ENCODE measurements around the gene TRIM28.
A peak's percentile ranks its signal among the peaks of the same experiment; 100 is the strongest.

Gene TRIM28

DNA sequence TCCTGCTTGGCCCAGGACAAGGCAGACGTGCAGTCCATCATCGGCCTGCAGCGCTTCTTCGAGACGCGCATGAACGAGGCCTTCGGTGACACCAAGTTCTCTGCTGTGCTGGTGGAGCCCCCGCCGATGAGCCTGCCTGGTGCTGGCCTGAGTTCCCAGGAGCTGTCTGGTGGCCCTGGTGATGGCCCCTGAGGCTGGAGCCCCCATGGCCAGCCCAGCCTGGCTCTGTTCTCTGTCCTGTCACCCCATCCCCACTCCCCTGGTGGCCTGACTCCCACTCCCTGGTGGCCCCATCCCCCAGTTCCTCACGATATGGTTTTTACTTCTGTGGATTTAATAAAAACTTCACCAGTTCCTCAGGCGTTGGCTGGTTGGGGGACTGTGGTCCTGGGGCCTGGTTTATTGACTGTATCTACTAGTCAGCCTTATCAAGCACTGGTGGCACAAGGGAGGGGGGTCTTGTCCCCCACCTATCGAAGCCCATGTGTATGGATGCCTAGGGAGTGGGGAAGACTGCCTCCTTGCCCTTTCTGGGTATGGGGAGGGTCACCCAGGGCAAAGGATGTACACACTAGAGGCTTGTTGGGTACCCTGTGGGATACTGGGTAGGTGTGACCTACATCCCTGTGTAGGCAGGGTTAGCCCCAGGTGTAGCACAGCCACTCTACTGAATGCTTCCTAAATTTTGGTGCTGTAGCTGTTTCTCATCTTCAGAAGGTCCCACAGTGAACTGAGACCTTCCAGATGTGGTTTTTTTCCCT is 6.7 kb downstream of the TRIM28 start:
- no peak for DNase-seq

DNA sequence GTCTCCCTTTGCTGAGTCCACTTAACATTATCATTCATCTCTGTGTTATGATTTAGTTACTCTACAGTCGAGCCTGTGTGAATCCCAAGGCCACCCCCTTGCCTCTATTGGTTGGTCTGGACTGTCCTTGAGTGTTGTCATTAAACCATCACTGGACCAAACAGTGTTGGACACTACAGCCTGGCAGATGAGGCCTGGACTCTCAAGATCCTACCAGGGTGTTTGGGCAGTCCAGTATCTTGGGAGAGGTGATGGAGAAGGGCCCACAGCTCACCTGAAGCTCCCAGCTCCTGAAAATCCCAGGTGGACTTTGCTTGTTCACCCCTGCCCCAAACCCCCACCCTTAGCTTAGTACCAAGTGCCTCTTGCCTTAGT is 7.2 kb downstream of the TRIM28 start:
- no peak for DNase-seq

DNA sequence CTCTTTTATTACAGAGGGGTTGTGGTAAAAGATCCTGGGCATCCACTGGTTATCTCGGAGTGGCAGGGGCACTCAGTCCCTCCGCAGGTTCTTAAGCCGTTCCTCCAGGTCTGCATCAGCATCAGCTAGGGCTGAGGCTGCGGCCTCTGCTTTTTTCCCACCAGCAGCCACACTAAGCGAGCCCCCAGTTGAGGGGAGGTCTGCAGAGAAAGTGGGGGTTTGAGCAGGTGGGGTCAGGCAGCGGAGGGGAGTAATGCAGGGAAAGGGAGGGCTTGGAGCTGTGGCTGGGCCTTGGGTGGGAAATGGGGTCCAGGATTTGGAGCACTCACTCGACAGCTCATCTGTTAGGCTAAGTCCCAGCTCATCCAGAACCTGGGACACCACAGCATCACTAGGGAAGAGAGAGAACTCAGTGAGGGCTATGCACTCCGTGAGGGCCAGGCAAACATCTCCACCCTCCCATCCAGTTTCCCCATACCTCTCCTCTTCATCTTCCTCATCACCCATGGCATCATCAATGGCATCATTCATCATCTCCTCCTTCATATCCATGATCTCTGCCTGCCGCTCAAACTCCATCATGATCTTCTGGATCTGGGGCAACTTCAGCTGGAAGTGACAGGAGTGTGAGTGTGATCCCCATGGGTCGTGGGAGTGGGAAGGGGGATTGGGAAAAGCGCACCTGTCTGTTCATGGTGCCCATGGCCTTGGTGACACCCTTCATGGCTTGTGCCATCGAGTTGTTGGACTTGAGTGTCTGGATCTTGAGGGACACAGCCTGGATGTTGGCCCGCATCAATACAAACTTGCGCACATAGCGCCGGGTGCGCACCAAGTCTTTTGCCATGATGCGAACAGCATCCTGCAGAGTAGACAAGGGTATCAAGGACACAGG is 8.0 kb downstream of the TRIM28 start:
- DNase-seq, result no peak

DNA sequence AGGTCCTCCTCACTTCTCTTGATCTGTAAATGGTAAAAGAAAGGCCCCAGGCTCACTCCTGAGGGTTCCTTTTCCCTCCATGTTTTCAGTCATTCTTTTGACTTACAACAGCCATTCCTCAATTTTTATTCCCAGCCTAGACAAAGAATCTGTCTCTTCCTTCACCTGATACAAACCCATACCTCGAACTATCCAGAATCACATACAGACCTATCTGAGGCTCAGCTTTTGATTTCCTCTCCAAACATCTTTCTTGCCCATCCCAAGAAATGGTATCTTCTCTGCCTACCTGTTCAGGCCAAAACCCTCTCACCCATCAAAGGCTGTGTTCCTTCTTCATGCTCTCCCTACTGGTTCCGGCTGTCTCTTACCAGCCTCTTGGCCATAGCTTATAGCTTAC is 8.8 kb downstream of the TRIM28 start:
- no peak for DNase-seq

DNA sequence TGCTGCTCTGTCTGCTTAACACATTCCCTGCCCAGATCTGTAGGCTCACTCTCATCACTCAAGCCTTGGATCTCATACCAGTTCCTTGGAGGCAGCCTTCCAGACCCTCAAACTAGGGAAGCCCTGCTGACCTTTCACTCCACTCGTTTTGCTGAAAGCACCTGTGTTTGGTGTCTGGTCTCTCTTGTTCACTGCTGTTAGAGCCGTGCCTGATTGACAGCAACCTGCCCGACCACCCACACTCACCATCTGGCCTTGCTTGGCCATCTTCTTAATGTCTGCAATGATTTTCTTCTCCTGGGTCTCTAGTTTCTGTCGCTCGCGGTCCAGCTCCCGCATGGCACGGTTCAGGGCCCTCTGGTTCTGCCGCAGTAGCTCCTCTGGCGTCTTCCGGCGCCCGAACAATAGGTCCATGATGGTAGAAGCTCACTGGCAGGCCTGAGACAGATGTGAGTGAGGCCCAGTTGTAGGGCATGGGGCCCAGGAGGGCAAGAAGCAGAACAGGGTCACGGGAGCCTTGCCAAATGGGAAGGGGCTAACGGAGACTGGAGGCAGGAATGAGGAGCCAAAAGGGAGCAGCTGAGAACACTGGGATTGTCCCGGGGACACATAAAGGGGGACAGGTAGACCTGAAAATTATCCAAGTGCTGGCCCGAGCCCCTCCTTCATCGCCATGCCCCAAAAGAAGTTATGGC is 10.1 kb downstream of the TRIM28 start:
- DNase-seq, result no peak

DNA sequence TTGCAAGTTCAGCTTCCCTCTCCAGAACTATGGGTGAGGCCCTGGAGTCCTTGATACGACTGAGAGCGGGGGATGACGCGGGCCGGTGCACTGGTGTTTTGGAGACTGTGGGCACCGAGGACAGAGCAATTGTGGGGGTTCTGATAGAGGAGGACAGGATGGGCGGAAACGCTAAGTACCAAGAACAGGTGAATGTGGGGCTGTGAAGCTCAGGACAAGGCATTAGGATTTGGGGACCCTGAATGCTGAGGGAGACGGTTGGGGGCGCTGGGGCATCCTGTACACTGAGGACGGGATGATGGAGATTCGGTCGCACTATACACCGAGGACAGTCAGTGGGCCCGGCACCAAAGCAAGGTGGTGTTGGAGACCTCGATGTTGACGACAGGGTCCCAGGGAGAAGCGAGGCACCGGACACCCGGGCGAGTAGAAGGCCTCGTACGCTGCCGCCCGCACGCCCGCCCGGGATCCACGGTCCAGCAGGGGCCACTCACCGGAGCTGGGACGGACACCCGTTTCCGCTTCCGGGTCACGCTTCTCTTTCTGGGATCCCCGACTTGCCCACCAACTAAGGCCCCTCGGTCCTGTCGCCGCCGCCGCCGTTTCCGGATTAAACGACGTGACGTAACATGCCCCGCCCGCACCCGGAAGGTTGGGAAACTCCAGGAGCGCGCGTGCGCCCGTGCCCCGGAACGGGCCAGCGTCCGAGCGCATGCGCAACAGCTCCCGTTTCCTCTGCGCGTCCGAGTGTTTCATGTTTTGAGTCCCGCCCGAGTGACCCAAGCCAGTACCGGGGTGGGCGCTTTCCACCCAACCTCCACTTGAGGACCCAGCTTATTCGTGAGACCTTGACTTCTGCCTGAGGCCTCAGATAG is 10.9 kb downstream of the TRIM28 start, which contains the start of gene CHMP2A:
Gene CHMP2A, minus strand, starts transcription at position 612 of the 875 bp plus-strand sequence. CDS start 893 bp downstream, outside the sequence.
- DNase-seq, result peak; percentile 96

DNA sequence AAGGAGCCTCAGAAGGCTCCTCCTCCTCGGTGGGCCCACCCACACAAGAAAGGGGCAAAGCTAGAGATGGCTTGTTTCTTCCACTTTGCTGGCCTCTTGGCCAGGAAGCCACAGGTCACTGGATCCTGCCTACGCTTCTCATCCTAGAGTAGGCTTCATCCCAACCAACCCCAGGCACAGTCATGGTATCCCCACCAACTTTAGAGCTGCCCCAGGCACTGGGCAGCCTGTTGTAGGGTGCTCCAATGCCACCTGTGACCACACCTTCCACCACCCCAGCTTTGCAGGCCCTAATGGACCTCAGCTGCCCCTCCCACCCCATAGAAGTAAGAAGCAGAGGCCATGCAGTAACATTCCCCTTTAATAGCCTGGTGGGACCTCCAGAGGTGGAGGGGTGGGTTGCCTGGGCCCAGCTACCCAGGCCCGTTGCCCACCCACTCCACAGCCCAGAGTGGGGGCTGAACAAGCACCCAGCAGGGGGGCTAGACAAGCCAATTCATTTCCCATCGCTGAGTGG is 11.6 kb downstream of the TRIM28 start:
- no peak for DNase-seq

DNA sequence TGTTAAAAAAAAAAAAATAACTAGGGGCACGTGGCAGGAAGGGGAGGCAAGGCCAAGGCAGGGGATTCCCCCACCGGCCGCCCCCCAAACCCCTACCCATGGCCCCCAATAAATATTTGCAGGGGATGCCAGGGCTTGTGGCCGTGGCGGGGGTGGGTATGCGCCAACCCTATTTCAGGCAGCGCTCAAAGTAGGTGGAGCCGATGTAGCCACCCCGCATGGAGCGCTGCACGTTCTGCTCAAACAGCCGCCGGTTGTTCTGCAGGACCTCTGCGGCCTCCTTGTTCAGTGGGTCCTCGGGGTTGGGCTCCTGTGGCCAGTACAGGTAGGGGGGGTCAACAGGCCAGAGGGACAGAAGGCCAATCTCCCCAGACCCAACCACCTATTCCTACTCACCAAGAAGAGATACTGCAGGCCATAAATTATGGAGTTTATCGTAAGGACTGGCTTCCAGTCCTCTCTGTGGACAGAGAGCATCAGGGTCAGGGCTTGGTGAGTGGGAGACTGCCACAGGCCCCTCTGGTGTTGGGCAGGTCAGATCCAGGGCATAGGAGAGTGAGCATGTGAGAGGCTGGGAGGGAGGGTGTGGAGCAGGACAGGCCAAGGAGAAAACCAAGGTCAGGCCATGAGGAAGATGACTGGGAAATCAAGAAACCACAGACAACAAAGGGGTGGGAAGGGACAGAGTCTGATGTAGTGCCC is 12.2 kb downstream of the TRIM28 start:
- no peak for DNase-seq

DNA sequence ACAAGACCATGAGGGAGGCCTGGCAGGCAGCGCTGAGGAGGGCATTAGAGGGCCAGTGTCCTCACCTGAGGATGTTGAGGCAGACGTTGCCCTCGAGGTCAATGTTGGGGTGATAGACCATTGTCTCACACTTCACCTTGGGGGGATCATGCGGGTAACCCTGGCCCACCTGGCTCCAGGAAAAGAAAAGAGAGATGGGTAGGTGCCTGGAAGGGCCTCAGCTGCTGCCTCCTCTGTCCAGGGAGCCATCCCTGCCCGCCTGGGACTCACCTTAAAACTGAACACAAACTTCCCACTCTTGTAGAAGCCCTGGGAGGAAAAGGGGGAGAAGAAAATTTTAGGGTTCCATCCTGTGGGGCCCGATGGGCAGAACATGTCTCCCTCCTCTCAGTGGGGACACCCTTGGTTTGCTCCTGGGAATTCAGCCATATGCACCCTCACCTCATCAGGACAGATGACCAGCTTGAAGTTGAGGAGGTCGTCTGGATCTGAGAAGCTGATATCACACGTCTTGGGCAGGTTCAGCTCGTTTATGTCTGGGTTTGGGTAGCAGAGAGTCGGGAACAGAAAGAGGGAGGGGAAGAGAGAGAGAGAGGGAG is 12.9 kb downstream of the TRIM28 start:
- DNase-seq, result no peak

DNA sequence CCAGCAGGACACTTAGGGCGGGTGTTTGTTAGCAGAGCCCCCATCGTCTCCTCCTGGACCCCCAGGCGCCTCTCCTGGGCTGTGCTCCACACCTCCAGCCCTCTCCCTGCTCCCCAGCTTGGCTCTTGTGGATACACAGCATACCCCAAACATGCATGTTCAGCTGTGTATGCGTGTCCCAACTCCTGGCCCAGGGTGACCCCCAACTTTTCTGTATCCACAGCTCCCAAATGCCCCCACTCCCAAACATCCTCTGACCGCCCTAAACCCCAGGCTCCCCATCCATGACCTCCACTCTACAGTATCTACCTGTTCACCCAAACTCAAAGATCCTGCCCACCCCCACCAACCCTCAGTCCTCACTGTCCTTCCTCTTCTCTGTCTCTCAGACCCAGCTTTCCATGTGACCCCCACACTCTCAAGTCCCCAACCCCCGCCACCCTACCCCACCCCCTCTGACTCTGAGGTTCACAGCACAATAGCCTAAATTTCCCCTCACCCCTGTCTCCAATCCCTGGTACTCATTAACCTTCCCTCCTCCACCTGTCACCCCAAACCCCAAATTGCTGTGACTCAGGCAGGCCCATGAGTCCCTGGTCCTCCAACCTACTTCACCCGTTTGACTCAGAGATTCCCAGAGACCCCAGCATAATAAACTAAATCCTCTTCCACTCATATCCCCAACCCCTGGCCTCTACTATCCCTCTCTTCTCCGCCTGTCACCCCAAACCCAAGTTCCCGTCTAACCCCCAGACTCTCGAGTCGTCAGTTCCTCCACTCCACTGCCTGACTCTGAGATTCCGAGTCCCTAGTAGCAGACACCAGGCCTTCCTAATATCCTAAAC is 13.6 kb downstream of the TRIM28 start:
- DNase-seq, result no peak

DNA sequence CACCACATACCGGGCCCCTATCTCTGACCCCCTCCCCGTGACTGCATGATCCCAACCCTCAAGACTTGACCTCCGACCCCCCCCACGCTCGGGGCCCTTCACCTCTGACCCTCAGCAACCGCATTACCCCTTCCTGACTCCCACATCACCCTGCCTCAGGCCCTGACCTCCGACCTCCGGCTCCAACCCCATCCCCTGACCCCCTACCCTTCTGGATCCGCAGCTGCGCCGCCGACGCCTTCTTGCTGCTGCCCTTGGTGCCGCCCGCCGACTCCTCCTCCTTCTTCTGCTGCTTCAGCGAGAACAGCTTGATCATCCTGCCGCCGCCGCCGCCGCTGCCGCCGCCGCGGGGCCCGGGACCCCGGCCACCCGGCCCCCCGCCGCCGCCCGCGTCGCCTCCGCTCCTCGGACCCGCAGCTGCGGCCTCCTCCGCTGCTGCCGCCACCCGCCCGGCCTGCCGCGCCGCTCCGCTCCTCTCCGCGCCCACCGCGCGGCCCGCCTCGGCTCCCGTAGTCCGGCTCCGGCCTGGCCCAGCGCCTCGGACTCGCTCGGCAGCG is 14.3 kb downstream of the TRIM28 start, which contains the start of gene UBE2M:
Gene UBE2M, minus strand, starts transcription at position 546 of the 557 bp plus-strand sequence. Its CDS starts 230 bp downstream, at position 316.
- peak; percentile 42 for DNase-seq

DNA sequence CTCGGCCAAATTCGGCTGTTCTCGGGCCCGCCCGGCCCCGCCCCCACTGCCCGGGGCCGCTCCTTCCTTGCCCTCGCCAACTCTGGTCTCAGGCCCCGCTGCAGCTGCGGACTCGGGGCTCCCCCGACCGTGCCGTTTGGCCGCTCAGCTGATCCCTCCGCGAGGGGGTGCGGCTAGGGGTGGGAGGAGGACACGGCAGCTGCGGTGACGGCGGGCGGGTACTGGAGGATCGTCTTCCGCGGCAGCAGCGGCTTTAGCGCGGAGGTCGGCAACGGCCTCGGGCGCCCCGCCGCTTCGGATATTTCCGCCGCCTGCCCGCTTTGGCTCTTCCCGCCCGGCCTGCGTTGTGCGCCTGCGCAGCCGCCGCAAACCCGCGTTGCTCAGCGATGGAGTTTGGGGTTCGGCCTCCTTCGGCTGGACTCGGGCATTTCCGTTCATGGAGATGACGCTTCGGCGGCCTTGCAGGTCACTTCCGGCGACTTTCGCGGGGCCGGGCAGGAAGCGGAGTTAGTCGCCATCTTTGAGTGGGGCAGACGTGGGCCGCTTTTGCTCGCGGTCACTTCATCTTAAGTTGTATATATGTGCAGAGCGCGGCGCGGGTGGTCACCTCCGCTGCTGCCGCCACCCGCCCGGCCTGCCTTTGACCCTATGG is 14.9 kb downstream of the TRIM28 start:
- peak; percentile 99 for DNase-seq

DNA sequence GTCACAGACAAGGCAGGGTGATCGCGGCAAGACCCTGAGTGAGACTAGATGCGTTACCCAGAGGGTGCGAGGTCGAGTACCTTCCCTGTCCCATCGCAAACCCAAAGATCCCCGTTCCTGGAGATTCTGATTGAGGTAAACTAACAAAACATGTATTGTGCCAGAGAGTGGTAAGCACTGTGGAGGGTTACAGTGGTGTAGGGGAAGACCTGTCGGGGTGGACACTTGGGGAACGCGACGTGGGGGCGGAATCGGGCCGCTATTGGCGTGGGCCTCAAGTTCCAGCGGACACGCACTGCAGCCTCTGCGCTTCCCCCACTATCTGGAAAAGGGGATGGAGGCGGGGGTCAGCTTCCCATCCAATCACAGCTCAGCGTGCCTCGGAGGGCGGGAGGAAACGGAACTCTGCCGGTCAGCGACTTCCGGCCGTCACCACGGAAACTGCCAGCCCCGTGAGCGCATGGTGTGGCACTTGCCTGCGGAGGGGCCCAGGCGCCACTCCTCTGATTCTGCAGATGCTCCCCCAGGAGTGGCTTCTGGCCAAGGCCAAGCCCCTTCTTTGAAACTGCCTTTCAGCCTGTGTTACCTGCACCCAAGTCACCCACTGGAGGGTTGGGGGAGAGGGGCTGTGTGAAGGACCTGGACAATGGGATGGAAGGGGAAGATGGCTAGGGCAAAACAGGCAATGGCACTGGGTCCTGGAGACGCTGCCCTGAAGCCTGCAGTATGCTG is 15.6 kb downstream of the TRIM28 start:
- DNase-seq, result peak; percentile 51

DNA sequence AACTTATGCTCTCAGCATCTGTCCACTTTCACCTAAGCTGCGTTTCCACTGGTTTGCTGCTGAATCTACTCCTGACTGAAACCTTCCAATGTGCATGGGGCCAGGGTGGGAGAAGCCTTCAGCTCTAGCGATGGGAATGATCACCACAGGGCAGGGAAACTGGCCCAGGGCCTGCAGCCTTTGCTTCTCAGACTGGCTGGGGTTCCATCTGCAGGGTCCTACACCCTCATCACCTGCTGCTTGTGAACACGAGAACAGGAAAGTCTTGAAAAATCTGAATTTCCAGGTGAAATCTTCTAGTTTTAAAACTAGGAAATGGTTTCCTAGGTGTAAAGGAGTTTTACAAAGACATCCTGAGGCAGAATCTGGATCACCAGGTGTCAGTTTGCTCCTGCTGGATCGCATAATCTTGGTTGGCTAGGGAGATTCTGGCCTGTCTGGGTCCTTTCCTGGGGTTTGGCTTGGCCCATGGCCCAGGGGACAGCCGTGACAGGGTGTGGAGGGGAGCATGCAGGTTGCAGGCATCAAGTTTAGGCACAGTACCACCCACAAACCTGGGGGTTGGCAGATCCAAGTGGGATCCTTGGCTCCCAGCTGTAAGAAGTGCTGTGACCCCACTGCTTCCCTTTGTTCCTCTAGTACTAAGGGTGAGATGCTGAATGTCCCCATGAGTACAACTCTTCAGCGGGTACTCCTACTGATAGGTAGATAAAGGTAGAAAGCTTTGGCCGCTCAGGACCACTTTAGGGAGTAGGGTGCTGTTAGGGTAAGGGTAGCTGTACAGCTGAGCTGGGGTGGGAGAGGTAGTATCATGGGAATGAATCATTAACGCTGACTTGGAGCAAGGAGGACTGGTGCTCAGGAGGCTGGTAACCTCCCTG is 16.4 kb downstream of the TRIM28 start:
- no peak for DNase-seq

DNA sequence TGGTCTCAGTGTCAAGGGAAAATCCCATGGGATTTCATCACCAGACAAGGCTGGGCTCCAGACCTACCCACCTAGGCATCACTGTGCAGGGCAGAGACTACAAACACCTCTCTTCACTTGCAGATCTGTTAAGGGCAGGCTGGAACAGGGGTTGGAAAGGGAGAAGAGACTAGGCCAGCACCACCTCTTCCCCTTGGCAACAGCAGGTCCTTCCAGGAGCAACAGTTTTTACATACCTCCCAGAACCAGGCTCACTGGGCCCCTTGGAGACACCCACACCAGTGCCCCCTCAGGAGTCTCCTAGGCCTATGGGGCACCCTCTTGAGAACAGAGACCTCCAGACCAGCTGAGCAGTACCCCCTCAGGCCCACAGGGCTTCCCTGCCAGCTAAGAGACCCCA is 17.1 kb downstream of the TRIM28 start:
- no peak for DNase-seq

DNA sequence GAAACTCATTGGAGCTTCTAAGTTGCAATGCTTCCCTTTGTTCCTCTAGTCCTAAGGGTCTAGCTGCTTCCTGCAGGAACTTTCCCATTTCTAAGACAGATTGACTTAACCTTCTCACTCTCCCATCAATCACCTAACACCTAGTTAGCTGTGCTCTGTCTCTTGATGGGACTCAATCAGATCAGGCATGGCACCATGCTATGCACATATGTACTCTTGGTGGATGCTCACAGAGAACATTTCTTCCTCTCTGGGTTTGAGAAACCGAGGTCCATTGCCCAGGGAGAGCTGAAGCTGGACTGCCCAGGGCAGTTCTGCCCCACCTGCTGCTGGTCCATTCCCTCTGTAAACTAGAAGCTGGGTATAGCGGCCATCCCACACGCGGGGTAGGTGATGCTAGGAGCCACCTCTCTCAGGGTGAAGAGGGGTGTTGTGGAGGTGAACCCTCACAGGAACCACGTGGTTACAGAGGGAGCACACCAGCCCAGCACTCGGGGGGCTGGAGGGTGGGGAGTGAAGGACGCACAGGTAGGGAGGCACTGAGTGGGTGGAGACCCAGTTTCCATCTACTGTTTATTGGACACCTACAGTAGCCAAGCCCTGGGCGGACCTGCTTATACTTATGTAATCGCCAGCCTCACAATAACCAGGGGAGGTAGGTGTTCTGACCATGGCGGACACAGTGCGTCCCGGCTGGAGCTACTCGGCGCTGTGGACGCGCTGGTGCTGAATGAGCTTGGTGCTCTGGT is 17.7 kb downstream of the TRIM28 start:
- no peak for DNase-seq
